Lower leg skin (tissue), 3 donors: ENCODE measurements around the gene CYP19A1.

Source experiments
- POLR2A ChIP-seq, 2 donors: fragments of 450-650 bp; IDR thresholded peaks; one replicate each; pipeline ENCODE4 v1.6.1; 2016 to 2017; ENCODE audit warnings: antibody characterized with exemption in 2 of 2, mild to moderate bottlenecking in 1 of 2, moderate library complexity in 1 of 2
- TF ChIP-seq, protein P1 (sequence below), 3 donors: fragments of 450-650 bp; IDR thresholded peaks; one replicate each; pipeline ENCODE4 v1.5.1; 2016; ENCODE audit warnings: antibody characterized with exemption in 3 of 3, mild to moderate bottlenecking in 3 of 3, moderate library complexity in 2 of 3

- TF ChIP-seq, protein P1, sequence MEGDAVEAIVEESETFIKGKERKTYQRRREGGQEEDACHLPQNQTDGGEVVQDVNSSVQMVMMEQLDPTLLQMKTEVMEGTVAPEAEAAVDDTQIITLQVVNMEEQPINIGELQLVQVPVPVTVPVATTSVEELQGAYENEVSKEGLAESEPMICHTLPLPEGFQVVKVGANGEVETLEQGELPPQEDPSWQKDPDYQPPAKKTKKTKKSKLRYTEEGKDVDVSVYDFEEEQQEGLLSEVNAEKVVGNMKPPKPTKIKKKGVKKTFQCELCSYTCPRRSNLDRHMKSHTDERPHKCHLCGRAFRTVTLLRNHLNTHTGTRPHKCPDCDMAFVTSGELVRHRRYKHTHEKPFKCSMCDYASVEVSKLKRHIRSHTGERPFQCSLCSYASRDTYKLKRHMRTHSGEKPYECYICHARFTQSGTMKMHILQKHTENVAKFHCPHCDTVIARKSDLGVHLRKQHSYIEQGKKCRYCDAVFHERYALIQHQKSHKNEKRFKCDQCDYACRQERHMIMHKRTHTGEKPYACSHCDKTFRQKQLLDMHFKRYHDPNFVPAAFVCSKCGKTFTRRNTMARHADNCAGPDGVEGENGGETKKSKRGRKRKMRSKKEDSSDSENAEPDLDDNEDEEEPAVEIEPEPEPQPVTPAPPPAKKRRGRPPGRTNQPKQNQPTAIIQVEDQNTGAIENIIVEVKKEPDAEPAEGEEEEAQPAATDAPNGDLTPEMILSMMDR (IDR thresholded peaks at IDR 0.05): no peak
- TF ChIP-seq POLR2A (IDR thresholded peaks at IDR 0.05): no peak
Observed at GRCh38 chr15:51285399-51285798, 53.0 kb downstream of the CYP19A1 start.
